HG03442 (cell line): Measurements from ENCODE around the gene ZMYND8.
"Not testable (repeated sequence)": the region's sequence is repeated elsewhere in the genome, so short reads cannot be mapped to it uniquely, and the experiment has no call there.

ENCODE experiments used
- ATAC-seq: cut with Tn5 transposase; IDR thresholded peaks from one replicate; pipeline ENCODE4 v1.9.1; 2021; ENCODE audit warnings: mild to moderate bottlenecking, moderate library complexity; ENCODE audit not compliant: unreplicated experiment

The ZMYND8 gene

DNA sequence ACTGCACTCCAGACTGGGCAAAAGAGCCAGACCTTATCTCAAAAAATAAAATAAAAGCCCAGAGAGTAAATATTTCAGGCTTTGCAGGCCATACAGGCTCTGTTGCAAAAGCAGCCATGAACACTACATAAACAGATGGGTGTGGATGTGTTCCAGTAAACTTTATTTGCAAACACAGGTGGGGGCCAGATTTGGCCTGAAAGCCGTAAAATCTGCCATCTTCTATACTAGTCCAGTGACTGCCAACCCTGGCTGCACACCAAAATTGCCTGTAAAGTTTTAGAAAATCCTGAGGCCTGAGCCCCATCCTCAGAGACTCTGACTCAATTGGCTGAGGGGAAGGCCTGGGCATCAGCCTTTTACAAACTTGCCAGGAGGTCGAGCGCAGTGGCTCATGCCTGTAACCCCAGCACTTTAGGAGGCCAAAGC, 103.6 kb downstream of the ZMYND8 start:
- ATAC-seq, result no peak

DNA sequence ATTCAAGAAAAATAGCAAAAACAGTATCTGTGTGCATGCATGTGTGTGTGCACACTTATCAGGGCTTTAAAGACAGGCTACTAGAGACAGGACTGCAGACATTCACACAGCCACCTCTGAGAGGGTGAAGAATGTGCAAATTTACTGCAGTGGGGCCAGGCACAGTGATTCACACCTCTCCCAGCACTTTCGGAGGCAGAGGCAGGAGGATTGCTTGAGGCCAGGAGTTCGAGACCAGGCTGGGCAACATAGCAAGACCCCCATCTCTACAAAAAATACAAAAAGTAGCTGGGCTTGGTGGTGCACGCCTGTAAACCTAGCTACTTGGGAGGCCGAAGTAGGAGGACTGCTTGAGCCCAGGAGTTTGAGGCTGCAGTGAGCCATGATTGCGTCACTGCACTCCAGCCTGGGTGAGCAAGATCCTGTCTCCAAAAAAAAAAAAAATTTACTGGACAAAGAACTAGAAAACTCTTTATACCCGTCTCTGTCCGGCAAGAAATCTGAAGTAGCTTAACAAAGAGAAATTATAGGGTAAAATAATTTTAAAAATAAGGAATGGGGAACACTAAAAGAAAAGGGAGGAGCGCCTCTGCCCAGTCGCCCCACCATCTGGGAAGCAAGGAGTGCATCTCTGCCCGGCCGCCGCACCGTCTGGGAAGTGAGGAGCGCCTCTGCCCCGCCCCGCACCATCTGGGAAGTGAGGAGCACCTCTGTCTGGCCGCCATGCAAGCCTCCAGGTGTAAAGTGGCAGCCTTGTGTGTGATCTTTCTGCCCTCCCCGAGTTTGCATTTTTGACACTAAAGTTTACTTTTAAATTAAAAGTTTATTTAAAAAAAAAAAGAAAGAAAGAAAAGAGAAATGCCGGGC, 105.1 kb downstream of the ZMYND8 start:
- no peak for ATAC-seq

DNA sequence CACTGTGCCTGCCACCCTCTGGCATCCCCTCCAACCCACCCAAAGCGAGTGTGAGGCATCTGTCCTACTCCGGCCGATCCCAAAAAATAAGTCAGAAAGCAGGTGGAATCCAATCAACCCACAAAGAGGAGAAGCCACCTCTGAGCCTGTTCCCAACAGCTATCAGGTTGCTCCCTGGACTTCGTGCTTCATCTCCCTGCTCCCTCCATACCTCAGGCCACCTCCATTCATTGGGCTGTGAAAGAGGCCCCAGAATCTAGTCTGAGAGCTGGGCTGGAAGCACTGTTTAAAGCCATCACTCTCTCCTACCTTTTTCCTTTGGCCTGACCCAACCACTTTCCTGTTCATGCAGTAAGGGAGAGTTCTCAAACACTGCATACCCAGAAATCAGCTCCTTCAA, 106.1 kb downstream of the ZMYND8 start:
- no peak for ATAC-seq

DNA sequence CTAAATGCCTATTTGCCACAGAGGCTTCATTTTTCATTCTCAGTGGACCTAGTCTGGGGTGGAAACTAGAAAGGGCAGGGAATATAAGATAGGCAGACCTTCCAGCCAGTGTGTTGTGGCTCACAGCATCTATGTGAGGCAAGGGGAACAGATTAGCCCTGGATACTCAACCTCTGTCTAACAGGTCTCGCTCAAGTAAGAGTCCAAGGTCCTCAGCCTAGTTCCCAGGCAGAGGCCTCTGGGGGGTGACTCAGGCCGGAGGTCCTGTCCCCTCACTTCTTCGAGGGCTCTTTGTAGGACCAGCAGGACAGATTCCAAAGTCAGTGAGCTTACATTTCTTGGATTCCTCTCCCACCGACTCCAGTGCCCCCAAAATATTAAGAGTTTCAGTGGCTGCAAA, 106.6 kb downstream of the ZMYND8 start:
- ATAC-seq, result no peak

DNA sequence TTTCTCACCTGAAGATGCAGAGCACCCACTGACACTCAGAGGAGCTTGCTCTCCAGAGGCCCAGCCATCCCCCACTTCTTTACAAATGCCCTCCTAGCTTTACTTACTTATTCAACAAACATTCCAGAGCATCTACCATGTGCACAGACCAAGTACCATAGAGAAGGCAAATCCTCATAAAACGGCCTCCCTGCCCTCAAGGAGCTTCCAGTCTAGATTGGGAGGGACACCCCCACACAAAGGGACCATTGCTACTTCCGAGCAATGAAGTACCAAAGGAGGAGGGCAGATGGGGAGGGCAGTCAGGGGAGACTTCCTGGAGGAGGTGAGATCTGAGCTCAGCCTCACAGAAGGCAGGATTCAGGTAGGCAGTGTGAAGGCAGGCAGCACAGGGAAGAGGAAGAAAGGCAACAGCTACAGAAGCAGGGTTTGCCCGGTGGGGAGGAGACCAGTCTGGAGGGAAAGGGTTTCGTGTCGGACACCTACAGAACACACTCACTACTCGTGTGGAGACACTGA, 108.0 kb downstream of the ZMYND8 start:
- no peak for ATAC-seq

DNA sequence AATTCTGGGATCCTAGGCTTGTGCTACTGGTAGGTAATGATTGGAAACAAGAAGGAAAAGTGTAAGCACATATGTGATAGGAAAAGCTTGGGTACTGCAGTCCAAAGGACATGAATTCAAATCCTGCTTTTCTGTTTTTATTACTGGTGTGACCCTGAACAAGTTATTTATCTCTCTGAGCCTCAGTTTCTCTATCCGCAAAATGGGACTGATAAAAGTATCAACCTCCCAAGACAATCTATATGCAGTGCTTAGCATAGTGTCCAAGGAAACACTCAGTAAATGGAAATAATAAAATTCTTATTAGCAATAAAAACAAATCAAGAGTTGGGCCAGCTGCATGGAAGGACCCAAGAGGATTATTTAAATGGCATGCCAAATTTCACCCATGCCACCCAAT, 108.5 kb downstream of the ZMYND8 start:
- no peak for ATAC-seq

DNA sequence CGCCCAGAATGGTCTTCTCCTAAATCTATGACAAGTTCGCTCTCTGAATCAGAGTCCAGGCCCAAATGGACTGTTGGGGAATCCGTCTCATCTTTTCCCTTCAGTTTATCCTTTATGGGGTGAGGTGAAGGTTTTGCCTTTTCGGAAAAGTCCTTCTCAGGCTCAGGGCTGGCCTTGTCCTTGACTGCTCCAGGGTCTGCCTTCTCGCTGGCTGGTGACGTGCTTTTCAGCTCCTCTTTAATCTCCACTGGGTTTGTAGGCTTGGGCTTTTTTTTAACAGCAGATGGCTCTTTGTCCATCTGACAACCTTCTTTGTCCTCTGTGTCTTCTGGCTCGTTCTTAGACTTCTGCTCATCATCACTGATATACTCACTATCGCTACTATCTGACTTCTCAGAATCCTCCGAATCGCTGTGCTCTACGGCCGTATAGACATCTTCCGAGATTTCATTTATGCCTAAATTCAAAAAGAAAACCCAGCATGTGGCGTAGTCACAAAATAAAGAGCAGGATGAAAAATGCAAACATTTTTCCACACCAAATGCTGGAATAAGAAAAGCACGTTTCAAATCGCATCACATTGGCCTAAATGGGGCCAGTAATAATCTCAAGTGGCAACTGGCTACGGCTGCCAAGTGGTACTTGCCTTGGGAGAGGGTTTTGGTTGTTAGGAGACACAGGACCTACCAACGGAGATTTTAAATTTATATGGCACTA, 110.3 kb downstream of the ZMYND8 start:
- no peak for ATAC-seq

DNA sequence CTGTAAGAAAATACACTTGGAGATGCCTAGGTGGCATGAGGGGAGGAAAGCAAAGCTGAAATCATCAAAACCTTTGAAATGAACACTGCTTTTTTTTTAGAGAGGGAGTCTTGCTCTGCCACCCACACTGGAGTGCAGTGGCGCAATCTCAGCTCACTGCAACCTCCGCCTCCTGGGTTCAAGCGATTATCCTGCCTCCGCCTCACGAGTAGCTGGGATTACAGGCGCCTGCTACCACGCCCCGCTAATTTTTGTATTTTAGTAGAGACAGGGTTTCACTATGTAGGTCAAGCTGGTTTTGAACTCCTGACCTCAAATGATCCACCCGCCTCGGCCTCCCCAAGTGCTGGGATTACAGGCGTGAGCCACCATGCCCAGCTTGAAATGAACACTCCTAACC, 111.3 kb downstream of the ZMYND8 start:
- not testable (repeated sequence) for ATAC-seq

DNA sequence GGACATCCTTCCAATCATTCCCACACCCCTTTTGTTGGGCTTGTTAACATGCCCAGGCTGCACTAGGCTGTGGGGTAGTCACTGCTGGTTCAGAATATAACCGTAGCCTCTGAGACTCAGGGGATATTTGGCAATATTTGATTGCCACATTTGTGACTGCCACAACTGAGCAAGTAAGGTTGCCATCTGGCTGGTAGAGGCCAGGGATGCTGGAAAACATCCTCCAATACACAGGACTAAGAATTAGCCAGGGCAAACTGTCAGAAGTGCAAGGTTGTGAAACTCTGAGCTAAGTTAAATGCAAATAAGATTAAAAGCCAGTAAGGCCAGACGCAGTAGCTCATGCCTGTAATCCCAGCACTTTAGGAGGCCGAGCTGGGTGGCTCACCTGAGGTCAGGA, 112.0 kb downstream of the ZMYND8 start:
- no peak for ATAC-seq

DNA sequence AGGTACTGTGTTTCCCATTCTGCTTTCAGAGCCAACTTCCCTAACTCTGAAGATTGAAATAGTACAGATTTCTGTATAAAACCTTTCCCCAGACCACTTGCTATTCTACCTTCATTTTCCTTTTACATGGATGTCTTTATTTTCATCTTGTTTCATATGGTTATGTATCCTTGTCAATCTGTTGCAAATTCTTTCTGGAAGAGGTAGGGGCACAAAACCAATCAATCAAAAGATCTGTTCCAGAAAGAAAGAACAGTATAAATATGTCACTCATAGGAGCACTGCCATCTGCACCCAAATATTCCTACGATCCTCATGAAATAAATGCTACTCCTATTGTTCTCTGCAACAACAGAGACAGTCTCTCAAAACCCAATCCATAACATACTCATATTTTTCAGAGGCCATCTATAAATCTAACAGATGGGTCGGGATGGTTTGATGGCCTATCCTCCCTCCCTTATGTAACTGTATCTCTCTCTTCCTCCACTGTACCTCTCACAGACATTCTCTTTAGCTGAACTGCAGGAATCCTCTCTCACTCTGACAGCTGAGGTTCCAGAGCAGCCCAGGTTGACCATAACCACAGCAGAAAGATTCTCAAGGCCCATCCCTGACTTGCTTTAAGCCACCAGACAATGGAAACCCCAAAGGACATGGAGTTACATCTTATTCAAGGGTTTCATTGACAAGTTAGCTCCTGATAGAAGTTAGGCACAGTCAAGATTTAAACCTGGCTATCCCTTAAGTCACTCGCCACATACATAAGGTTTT, 112.8 kb downstream of the ZMYND8 start:
- no peak for ATAC-seq

DNA sequence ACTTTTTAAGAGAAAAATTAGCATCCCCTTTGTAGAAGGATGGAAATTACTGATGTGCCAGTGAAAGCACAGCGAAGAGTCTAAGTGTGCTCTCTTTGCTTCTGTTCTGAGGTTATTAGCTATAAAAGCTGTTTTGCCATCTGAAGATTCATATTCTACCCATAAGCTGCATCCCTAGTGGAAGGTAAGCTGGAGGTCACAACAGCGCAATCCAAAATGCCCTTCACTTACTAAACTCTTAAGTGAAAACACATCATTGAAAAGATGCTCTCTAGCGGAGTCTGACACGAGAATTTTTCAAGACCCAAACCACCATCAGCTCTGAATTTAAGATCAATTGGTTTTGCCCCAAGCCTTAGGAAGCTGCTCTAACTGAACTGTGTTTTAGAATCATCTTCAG, 113.5 kb downstream of the ZMYND8 start:
- ATAC-seq, result no peak

DNA sequence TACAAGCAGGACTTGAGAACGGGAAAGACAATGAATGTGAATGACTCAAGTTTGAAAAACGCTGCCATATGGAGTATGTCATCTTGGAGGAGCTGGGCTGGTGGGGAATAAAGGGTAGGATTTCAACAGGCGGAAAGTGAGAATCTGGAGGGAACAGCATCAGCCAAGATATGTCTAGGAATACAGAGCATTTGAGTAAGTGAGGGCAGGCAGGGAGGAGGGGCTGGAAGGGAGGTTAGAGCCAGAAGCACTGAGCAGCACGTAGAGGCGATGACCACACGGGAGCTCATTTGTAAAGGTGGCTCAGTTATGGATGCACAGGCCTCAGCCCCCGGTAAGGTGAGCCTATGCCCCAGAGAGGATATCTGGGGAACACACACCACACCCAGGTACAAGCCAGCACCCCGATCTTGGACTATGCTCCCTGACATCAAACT, 115.1 kb downstream of the ZMYND8 start:
- ATAC-seq, result no peak

DNA sequence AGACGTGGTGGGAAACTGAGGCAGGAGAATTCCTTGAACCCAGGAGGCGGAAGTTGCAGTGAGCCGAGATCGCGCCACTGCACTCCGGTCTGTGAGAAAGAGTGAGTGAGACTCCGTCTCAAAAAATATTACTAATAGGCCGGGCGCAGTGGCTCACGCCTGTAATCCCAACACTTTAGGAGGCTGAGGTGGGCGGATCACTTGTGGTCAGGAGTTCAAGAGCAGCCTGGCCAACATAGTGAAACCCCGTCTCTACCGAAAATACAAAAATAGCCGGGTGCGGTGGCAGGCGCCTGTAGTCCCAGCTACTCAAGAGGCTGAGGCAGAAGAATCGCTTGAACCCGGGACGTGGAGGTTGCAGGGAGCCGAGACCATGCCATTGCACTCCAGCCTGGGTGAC, 116.4 kb downstream of the ZMYND8 start:
- not testable (repeated sequence) for ATAC-seq

DNA sequence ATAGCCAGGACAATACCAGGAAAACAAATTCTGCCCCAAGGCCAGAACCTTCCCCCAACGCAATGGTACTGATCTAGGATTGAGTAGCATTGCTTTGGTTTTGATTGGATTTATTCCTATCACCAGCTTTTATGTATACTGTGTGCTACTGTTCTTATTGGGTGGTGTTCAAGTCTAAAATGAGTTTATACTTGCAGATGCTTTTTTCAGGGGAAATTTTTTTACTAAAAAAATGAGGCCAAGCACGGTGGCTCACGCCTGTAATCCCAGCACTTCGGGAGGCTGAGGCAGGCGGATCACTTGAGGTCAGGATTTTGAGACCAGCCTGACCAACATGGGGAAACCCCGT, 116.8 kb downstream of the ZMYND8 start:
- ATAC-seq, result no peak

DNA sequence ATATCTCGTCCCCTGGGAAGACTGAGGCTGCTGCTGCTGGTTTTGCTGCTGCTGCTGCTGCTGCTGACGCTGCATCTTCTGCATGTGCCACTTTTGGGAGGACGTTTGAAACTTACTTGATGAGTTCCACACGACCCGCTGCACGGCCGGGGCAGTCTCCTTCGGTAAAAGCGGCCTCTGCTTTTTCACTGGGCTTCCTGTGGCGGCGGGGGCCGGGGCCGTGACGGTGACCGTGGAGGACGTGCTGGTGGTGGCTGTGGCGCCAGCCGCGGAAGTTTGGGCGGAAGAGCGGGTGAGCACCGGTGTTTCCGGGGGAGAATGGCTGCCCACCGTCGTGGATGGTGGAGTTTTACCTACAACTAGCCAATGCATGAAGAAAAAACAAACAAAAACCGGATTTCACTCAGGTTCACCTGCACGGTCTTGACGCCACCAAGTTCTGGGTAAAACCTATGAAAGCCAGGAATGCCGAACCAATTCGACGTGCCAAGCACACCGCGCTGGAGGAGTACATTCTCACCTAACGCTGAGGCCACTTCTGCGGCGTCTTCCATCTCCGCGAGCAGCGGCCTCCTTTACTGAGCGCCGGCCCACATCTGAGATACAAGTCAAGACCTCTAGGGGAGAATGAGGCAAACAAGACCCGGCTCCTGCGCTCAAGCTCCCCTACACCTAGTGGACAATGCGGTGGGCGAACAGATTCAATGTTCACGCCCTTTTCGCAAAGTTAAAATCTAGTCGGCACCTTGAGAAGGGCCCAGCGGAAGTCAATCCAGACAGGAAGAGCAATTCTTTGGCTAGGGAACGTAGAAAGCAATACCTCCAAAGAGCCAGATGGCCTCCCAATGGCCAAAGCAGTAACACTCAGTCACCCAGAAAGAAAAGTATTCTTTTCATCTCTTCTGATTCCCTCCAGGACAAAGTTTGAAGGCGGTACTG, 117.5 kb downstream of the ZMYND8 start:
- no peak for ATAC-seq

DNA sequence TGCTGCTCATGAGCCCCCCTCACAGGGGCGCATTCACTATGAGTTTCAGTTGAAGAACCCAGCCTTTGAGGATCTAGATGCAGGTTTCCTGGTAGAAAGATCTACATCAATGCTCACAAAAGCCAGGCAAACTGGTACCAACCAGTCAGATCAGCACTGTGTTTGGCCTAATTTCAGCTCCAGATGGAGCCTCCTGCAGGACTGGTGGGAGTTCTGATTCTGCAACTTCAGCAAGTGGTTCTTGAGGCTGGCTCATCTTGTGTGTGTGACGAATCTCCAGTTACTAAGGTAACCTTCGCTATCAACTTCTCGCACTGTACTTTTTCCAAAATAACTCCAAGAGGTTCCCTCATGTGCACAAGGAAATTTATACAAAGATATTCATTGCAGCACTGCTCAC, 118.8 kb downstream of the ZMYND8 start:
- ATAC-seq, result no peak

DNA sequence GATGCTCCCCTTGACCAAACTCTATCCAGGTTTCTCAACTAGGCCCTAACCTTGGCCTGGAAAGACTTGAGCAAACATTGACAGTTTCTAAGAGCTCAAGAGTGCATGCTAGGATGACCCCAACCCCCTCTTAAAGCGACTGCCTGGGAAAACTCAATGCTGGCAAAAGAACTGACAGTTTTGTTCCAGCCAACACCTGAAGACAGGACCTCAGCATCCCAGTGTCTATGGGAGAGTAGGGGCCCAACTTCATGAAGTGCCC, 119.9 kb downstream of the ZMYND8 start:
- ATAC-seq, result no peak

DNA sequence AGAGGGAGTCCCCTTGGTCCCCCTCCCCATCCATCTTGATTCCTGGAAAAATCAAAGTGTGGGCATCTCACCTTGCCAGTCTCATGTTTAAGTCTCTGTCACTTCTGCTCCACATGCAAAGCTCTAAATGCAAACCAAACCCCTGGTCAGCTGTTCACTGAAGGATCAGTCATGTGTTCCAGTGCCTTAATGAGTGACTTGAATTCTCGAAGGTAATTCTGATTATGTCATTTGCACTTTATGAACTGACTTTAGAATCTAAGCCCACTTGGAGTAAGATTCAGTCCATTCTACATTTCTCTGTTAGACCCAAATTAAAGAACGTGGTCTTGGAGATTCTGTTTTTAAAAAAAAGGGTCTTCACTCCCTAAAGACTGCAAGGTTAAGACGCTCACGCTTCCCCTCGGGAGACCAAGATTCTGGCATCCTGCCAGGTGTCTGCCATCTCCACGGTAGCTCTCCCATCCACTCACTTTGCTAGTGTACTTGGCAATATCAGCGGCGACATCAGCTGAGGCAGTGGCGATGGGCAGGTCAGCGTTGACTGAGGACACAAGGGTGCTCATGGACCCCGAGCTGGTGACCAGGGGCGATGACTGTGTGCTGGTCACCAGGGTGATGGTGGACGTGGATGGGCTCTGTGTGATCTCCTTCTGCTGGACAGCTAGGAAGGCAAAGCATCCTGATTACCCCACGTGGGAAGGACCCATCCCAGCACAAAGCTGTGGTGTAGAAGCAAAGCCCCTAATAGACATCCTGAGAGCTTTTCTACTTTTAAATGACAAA, 120.5 kb downstream of the ZMYND8 start:
- no peak for ATAC-seq

DNA sequence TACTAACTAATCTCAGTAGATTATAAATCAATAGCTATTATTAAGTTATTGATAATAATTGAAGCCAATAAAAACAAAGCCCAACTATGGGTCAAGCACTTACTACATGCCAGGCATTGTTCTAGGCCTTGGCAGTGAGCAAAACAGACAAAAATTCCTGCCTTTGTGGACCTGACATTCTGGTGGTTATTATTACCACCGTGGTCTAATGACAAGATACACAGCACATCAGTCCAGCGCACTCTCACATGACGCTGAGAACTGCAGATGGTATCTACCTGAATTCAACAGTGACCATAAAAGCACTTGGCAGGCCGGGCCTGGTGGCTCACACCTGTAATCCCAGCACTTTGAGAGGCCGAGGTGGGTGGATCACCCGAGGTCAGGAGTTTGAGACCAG, 121.4 kb downstream of the ZMYND8 start:
- no peak for ATAC-seq
